ENCODE data around the gene SPSB1.

- TF ChIP-seq CTCF (IDR thresholded peaks at IDR 0.05) (no peak), POLR2A (IDR thresholded peaks at IDR 0.05) (no peak)
Measured at GRCh38 chr1:9265968-9266367, 26.7 kb upstream of the SPSB1 start.

Data from prostate gland (tissue), 2 donors.